HL-60/S4 treated with retinoic acid at 250 ng/mL for 4 days and 3 days (cell line): ENCODE results near the gene TNFAIP8L1.

Experiments
- in situ Hi-C: fragments of 300-500 bp; cut with MboI; formaldehyde crosslinking; loops from 2 replicates; pipeline ENCODE4 v1.7.0; 2022; ENCODE audit warnings: low sequenced_read_pairs

The TNFAIP8L1 gene

DNA sequence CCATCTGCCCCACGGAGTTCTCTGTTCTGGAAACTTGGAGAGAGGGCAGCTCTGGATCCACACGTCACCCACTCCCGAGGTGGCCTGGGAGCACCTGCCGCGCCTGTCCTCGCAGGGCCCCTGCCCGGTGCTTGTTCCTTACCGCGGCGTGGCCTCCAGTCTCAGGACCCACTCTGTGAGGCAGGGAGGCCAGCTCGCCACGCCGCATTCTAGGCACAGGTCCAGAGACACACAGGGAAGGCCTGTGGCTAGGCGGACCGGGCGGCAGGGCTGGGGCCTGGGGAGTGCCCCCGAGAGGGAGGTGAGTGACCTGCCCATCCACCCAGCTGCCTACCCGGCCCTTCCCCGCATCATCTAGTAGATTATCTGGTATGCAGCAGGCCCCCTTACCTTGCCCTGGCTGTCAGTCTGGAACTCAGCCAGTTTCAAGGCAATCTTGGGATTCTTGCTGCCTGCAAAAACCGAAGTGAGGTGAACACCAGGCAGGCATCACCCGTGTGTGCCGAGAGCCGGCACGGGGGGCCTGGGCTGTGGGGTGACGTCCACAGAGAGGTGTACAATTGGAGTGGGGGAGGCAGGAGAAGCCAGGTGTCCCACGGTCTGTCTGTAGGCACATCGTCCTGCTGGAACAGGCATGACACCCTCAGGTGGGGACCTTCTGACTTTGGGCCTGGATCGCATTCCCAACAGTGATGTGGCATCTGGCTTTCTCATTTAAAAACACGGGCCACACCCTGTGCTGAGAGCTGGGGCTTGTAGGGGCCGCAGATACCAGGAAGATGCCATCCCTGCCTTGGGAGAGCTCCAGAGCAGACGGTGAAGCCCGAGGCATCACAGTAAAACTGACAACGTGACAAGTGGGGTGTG, 60.7 kb downstream of the TNFAIP8L1 start:
- in situ Hi-C loops = no loop called here

- in situ Hi-C loops = no loop called here
Measured at GRCh38 chr19:4700693-4700970, 61.3 kb downstream of the TNFAIP8L1 start.

DNA sequence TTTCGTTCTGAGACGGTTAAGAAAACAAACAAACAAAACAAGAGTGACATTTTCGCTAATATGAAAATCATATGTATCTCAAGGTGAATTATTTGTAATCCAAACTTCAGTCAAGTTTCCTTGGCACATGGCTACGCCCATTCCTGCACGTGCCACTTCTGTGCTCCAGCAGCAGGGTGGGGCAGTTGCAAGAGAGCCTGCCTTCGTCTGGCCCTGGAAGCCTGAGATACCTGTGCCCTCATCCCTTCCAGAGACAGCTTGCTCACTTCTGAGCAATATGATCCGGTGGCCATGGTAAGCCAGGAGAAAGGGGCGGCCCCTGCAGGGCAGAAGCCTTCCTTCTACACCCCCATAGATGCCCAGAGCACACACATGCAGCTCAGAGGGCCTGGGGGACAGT, 62.2 kb downstream of the TNFAIP8L1 start:
- in situ Hi-C loops = no loop called here

- in situ Hi-C loops = no loop called here
Measured at GRCh38 chr19:4702764-4703163, 63.4 kb downstream of the TNFAIP8L1 start.

- in situ Hi-C loops = no loop called here
Measured at GRCh38 chr19:4703671-4704316, 64.5 kb downstream of the TNFAIP8L1 start.

GRCh38 chr19:4704317-4704673, 65.0 kb downstream of the TNFAIP8L1 start:
- in situ Hi-C loops = no loop called here
